HG02852 (cell line): ENCODE data around the gene SEC31A.

Experiments used
- ATAC-seq: cut with Tn5 transposase; IDR thresholded peaks from one replicate; pipeline ENCODE4 v1.9.1; 2021; ENCODE audit warnings: mild to moderate bottlenecking, moderate library complexity; ENCODE audit not compliant: unreplicated experiment

Gene SEC31A

GRCh38 chr4:82770607-82771006 is 120.3 kb downstream of the SEC31A start:
- ATAC-seq: no peak
